Measurements from ENCODE around the gene ANKLE2.
"Not testable (repeated sequence)": the region's sequence is repeated elsewhere in the genome, so short reads cannot be mapped to it uniquely, and the experiment has no call there.

ANKLE2 gene

DNA sequence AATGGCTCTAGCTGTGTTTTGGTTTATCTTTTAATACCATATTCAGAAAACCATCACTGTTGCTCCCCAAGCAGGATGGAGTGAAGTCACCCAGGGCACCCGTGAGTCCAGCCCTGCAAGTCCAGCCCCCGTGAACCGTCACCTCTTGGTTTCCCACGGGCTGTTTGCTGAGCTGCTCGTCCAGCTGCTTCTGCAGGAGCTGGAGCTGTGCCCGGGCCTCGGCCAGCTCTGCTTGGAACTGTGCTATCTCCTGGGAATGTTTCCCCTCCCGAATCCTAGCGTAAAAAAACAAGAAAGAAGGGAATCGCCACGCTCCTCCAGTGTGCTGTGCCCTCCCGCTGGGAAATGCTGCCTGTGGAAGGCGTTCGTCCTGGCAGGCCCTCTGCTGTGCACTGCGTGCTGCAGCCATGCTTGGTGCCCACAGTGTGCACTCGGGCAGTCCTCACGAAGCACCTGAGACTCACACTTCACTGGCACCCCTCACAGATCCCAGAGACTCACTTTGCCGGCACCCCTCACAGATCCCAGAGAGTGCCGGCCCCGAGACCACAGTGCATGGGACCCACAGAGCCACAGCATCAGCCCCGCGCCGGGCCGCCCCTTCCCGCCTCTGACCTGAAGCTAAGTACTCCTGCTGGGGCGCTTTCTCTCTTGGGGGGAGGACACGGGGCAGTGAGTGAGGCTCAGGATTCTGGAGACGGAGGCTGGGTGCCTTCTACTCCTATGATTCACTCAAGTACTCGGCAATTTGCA, 15.4 kb upstream of the ANKLE2 start:
- DNase-seq: no peak

DNA sequence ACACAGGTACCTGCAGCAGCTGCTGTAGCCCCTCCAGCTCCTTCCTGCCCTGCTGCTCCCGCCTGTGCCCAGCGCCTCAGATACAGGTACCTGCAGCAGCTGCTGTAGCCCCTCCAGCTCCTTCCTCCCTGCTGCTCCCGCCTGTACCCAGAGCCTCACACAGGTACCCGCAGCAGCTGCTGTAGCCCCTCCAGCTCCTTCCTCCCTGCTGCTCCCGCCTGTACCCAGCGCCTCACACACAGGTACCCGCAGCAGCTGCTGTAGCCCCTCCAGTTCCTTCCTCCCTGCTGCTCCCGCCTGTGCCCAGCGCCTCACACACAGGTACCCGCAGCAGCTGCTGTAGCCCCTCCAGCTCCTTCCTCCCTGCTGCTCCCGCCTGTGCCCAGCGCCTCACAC, 14.6 kb upstream of the ANKLE2 start:
- not testable (repeated sequence) for DNase-seq

DNA sequence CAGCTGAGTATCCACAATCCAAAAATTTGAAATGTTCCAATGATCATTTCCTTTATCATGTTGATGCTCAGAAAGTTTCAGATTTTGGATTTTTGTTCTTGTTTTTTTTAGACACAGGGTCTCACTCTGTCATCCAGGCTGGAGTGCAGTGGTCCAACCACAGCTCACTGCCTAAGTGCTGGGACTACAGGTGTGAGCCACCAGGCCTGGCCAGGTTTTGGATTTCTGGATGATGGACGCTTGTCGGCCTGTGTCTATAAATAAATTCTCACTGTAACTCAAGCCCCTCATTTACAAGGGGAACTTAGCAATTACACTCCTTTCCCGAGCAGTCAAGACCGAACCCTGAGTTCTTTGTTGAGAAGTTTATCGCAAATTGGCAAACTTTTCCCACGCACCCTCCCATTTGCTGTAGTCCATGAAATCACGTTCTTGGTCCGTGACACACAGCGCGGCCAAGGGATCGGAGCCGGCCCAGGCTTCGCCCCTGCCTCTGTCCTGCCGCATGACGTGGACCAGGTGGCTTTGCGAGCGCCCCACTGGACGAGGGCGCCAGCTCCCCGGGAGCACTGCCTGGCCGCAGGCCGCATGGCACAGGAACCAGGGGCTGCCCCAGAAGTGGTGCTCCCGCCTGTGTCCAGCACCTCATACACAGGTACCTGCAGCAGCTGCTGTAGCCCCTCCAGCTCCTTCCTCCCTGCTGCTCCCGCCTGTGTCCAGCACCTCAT, 14.0 kb upstream of the ANKLE2 start:
- DNase-seq: no peak

DNA sequence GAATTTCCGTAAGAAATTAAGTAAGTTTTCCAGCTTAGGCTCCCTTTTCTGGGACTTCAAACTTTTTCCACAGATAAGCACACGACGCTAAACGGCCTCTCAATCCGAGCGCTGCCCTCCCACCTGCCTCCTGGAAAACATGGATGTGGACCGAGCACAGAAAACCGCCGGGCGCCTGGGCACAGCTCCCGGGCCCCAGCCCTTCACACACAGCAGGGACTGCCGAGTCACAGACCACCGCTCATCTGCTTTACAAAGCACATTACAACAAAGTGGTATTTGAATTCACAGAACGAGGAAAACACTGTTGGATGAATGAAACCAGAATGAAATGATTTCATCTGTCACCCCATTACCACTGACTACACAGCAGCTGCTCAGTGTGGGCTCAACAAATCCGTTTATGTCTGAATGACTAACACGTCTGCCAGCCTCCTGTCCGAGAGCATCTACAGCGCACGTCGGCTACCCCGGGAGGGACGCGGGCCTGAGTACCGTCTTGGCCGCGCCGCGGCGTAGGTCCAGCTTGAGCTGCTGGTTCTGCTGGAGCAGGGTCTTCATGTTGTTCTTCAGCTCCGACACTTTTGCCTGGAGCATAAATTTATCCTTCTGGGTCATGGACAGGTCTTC, 13.1 kb upstream of the ANKLE2 start:
- DNase-seq: no peak

DNA sequence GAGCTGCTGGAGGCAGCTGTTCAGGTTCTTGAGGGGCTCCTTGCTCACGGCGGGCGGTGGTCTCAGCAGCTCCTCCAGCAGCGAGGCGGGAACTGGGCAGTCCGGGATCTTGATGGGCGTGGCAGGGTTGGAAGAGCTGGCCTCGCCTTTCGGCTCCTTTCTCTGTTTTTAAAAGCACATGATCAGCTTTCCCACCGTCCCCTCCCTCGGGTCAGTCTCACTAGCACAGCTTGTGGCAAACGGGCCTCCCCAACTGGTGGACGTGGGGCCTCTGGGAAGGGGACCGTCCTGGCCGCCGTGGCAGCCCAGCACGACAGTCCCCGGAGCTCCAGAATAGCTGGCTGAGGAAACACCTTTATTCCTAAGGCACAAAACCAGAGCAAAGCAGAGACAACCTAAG, 12.5 kb upstream of the ANKLE2 start:
- DNase-seq: no peak

DNA sequence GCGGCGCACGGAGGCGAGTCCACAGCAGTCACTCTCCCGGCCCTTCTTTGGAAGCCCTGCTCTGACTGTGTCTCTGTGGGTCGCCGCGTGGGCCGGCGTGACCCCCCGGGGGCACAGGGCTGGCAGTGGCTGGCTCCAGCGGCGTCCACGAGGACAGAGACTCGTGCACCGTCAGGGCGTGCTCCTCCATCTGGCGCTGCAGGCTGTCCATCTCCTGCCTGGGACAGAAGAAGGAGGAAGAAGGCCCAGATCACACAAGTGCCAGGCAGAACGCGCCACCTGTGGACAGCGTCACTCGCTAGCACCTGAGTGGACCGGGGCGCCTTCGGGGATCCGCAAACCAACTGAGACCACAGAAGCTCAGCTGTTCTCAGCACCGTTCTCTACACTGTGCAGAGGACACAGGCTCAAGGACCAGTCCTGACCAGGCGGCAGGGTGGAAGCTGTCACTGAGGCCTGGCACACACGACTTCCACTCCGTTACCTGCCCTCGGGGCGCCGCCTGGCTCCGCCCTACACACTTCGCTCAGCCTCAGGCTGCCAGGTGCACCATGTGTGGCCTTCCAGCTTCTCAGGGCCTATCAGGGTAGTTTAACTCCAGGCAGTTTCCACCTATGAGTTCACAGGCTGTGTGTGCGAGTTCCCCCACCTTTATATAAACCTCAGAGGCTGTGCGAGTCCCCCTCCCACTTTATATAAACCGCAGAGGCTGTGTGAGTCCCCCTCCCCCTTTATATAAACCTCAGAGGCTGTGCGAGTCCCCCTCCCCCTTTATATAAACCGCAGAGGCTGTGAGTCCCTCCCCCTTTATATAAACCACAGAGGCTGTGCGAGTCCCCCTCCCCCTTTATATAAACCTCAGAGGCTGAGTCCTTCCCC, 11.7 kb upstream of the ANKLE2 start:
- no peak for DNase-seq

DNA sequence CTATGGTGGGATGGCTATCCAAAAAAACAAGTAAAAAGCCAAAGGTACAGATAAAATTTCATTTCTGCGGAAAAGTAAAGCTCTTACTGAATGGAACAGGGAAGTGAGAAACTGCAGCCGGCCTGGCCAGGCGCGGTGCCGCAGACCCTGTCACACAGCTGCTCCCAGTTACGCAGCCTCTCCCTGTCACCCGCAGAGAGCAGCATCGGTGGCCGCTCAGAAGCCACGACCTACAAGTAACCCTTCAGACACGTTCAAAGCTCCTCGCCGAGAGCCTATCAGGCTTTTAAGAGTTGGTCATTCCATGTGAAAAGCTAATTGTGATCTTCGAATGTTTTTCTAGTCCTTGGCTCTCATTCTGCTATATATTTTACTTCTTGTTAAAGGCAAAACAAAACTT, 11.0 kb upstream of the ANKLE2 start:
- no peak for DNase-seq

DNA sequence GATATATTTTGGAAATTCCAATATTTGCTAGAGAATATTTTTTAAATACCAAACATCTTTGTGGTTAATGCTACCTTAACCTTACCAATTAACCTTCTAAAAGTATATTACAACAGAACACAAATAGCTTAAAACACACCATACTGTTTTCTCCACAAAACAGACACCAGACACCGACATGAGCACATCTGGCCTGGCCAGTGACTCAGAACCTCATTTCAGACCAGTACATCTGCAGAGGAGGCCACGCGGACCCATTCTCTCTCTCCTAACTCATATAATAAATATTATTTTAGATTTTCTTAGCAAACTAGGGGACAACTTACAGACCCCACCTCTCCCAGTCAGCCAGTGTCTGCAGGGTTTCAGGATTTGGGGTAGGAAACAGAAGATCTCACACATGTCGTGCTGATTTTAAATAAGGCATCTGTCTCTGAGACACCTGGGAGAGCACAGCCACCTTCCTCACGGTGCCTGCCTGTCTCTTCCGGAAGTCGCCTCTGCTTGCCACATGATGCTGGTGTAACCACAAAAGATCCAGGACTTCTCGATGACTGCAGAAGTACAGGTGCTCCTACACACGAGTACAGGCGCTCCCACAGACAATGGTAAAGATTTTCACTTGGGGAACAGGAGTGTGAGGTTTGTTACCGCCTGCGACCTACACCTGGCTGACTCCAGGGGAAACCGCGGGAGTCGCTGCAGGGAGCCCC, 9.7 kb upstream of the ANKLE2 start:
- no peak for DNase-seq

DNA sequence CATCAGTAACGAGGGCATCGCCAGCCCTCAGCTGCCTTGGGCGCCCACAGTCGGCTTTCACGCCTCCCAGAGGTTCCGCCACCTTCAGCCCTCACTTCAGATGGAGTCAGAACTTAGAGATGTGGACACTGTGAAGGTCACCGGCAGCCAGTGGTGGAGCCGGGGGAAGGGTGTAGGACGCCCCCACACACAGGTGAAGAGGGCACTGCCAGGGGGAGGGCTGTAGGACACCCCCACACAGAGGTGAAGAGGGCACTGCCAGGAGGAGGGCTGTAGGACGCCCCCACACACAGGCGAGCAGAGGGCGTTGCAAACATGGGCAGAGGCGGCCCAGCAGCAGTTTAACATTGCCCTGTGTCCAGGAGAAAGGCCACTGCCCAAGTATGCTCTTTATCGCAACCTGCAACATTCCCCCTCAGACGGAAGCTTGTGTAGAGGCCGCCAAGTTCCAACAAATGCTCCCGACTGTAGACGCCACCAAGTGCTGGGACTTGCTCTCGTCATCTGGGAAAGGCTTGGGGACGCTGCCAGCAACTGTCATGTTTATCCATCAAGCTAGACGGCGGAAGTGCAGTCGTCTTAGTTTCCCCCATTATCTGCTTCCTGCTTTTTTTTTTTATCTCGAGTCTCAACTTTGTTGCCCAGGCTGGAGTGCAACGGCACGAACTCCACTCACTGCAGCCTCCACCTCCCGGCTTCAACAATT, 4.9 kb upstream of the ANKLE2 start:
- no peak for DNase-seq

DNA sequence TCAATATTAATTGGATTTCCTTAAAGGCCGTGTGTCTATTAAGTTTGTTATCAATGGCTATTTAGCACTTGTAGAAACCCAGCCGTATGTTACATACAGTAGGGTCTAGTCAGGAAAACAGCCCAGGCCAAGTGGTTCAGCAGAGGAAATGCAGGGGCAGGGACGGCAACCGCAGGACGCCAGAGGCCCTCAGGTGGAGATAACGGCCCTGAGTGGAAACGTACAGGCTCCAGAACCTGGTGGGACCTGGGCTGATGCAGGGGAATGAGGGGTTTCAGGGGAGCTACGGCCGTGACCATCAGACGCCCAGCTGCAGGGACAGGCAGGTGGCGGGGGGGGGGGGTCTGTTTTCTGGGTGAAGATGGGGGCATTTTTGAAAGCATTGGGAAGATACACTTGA, 3.7 kb upstream of the ANKLE2 start:
- no peak for DNase-seq

DNA sequence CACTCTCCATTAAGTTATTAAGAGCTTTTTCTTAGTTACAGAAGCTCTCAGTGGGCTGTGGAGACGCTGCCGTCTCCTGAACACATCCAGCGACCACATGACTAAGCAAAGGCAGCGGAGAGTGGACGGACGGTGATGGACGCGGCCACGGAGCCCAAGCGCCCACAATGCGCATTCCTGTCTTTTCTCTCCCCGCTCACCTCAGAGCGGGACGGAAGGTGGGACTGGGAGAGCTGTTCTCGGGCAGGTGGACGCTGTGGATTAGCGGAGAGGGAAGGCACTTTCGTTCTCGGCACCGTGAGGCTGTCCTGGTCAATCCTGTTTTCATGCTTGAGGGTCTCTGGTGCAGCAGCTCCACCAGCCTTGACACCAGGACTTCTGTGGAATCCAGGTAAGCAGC, 2.6 kb upstream of the ANKLE2 start:
- no peak for DNase-seq

DNA sequence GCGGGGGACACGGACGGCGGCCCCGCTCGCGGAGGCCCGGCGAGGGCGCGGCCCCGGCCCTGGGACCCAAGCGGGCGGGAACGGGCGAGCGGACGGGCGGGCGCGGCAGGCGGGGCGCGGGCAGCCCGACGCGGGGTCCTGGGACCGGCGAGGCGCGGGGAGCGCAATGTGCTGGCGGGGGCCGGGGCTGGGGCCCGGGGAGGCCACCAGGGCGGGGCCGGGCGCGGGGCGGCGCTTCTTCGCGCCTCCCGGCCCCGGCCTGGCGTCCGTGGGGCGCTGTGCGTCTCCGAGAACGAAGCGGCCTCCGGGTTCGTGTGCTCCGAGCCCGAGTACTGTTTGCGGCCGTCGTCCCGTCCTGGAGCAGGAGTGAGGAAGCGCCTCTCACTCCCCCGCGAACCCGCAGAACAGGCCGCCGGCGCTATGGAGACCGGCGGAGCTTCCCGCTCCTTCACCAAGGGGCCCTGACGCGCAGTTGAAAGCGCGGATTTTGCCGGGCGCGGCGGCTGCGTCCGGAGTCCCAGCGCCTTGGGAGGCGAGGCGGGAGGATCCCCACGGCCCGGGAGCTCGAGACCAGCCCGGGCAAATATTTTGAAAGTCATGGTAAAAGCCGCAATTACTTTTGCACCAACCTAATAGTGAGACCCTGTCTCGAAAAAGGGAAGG, 420 bp upstream of the ANKLE2 start:
- DNase-seq: peak; percentile 49 to 95

DNA sequence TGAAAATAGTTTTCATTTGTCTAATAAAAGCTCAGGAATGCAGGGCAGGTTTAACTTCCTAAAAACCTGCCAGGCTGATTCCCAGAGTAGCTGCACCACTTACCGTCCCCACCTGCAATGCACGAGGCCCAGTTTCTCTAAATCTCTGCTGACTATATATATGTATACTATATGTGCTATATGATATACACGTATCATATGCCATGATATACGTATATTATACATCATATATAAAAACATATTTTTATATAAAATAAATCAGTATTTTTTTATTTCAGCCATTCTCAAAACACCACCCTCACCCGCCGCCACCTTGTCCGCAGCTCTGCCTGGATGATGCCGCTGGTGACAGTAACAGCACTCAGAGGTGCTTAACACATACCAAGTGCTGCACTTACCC, 2.3 kb downstream of the ANKLE2 start:
- no peak for DNase-seq

DNA sequence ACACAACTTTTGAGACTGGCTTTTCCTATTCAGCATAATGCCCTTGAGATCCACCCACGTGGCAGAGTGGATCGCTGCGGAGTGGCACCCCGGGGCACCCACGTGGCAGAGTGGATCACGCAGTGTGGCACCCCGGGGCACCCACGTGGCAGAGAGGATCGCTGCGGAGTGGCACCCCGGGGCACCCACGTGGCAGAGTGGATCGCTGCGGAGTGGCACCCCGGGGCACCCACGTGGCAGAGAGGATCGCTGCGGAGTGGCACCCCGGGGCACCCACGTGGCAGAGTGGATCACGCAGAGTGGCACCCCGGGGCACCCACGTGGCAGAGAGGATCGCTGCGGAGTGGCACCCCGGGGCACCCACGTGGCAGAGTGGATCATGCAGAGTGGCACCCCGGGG, 2.8 kb downstream of the ANKLE2 start:
- not testable (repeated sequence) for DNase-seq

DNA sequence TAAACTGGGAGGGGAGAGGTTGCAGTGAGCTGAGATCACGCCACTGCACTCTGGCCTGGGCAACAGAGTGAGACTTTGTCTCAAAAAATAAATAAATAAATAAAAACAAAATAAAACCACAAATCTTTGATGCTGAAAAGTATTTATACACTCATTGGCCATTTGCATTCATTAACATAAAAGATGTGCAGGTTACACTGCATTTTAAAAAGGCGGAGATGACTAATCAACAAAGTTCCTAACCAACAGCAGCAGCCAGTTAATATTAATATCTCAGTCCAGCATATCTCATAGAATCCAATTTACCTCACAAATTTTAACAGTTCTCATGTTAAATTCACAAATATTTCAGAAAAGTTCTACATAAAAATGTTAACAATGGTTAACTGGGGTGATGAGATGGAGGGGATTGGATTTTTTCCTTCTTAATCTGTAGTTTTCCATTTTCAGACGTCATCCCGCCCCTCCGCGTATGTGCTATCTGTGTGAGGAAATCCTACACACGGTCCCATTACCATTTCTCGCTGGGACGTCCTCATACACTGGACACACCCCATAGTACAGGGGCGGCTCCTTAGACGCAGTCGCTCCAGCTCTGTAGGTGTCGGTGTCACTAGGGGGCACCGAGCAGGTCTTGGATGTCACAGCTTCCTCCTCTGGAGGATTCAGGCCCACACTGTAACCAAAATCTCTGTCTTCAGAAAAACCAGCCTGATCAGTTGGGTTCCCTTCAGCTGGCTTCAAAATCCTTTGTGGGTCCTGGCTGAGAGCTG, 7.3 kb downstream of the ANKLE2 start:
- DNase-seq: no peak

DNA sequence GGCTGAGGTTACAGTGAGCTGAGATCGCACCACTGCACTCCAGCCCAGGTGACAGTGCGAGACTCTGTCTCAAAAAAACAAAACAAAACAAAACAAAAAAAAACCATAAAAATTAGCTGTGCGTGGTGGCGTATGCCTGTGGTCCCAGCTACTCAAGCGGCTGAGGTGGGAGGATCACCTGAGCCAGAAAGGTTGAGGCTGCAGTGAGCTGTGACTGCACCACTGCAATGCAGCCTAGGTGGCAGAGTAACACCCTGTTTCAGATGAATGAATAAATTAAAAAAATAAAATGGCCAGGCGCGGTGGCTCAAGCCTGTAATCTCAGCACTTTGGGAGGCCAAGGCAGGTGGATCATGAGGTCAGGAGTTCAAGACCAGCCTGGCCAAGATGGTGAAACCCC, 8.0 kb downstream of the ANKLE2 start:
- not testable (repeated sequence) for DNase-seq

DNA sequence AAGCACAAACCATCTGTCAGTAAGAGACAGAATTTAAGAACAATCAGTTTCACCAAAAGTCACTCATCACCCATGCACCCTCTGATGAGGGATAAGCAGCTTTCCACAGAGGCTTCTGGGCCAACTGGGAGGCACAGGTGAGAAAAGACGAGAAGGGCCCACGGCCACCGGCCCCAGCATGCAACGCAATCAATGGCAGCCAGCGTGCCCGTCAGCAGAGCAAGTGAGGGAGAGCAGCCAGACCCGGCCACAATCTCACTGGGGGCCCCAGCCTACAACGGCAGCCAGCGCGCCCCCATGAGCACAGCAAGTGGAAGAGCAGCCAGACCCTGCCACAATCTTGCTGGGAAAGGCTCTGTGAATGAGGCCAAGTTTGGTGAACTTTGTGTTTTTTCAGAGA, 13.3 kb downstream of the ANKLE2 start:
- no peak for DNase-seq

DNA sequence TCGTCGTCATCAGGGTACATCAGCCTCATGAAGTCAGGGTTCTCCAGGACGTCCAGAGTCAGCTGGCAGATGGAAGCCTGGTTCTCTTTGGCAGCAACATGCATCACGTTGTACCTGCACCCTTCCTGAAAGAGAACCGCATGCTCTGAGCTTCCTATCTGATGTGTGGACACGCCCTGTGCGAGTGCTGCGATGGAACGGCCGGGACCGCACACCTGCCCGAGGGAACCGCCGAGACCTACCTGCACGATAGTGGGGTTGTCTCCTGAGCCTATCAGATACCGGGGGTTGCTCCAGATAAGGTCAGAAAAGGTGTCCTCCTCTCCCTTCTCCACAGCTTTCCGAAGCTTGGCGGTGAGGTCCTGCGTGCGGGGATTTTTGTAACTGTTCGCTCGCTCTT, 13.7 kb downstream of the ANKLE2 start:
- DNase-seq: no peak

DNA sequence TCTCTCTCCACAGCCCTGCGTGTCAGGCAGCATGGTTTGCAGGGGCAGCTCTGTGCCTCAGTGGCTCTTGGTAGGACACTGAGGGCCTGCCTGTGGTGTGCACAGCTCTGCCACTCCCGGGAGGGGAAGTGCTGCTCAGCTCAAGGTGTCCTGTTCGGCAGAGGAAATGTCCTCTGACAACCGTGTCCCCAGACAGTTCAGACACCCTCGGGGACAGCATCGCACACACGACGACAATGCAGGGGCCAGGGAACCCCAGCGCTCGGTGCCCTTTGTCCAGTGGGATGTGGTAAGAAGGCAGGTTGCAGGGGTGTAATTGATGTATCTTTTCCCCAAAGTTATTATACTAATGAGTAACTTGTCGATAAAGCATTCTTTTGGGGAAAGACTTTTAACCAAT, 14.2 kb downstream of the ANKLE2 start:
- DNase-seq: no peak

DNA sequence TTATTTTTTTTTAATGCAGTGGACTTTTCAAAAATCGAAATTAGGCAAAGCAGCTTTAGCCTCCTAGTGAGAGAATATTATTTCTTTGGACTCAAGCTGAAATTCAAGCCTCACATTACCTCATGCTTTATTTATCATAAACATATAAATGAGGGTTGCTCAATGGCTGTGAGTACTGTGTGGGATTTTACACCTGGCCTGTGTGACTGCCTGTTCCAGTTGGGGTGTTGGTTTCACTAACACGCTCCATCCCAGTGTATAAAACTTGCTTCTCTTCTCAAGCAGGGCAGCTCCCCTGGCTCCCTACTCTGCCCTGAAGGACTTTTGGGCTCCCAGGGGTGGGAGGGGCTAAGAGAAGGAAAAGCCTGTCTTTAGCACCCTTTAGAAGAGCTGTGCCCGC, 15.0 kb downstream of the ANKLE2 start:
- no peak for DNase-seq

DNA sequence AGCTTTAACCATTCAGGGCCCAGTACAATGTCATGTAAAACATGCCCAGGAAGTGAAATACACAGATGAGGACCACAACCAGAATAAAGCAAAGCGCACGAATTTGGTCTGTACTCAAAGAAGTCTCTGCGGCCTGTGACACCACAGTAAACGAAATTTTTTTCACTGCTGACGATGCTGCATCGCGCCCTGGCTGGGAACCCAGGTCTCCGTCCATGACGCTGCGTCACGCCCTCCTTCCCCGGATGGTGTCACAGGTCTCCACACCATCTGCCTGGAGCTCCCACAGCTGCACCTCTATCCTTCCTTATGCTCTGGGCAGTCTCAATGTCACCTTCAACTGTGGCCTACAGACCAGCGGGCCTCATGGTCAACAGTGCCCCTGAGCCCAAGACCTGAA, 17.8 kb downstream of the ANKLE2 start:
- no peak for DNase-seq
